ENCODE data around the gene FAT1. TPM values are rescaled to one million over a fixed set of nuclear protein-coding genes. Genes with fewer than 3 reads are reported as not detected.

FAT1 gene
- total and polyA plus RNA-seq, 9 of the 15 experiments (the other 6 are each of a cell fraction or from before 2014, with no cell fraction given) = 6.0 to 38.4 (median 21.4) TPM

DNA sequence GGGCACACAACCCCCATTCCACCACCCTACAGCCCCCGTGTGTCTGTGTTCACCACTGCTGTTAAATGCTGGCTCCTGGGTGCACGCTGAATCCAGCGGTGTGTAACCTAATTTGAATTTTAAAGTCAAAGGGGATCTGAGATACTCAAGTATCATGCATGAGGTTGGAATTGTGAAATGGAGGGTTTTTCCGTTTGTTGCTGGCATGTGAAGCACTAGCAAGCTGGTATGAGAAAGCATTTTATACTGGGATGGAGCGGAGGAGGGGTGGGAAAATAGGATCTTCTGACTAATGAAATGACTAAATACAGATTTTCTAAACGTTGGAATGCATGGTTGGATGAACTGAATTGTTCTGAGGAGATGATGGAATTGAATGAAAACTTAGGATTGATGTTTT is 36.9 kb upstream of the FAT1 start:
- Histone ChIP-seq H4K20me1 (replicated peaks; ENCODE audit: control insufficient read depth, insufficient read depth, low read length) (no peaks in the 10 kb centered on the region), H3K36me3 (ENCODE audit: control insufficient read depth, insufficient read depth, low read length) (peaks cover 11% of the 10 kb centered on the region; the same call in 2 of the 3 replicates), H3K9me3 (replicated peaks; ENCODE audit: control insufficient read depth, insufficient read depth, low read depth, low read length) (no peaks in the 10 kb centered on the region), H3K79me2 (ENCODE audit: control insufficient read depth, insufficient read depth, low read length) (peaks cover 56% of the 10 kb centered on the region), H3K4me3 (peak overlapping the region; percentile 50), H3K27ac (ENCODE audit: extremely low read depth, low read depth, low read length) (peak overlapping the region; percentile 89), H3K27me3 (ENCODE audit: control insufficient read depth in 2 of 2, insufficient read depth in 2 of 2, low read length in 2 of 2) (no peaks in the 10 kb centered on the region), H2AFZ (ENCODE audit: low read depth, low read length) (peak overlapping the region; percentile 44; the same call in 1 of the 2 replicates), H3K9ac (ENCODE audit: insufficient read depth in 1 of 2, low read depth in 2 of 2, low read length in 2 of 2) (peak overlapping the region; percentile 67 to 86; a peak in 3 of 4 replicates), H3K4me1 (replicated peaks in 1 of 2; ENCODE audit: control insufficient read depth in 2 of 2, insufficient read depth in 2 of 2, low read length in 2 of 2) (peaks cover under 1 to 4% of the 10 kb centered on the region in 2 experiments; a peak in 3 of 5 replicates), H3K9me1 (ENCODE audit: control insufficient read depth, insufficient read depth, low read length) (no peaks in the 10 kb centered on the region), H3K4me2 (ENCODE audit: insufficient read depth, low read length) (peak overlapping the region; percentile 56)
- no peak for TF ChIP-seq HMG20A (CRISPR knock-in tag; conservative IDR thresholded peaks at IDR 0.05)
- no peak for TF ChIP-seq MTF1 (CRISPR knock-in tag; IDR thresholded peaks at IDR 0.05; ENCODE audit: borderline replicate concordance)
- TF ChIP-seq BACH1 (tag; IDR thresholded peaks at IDR 0.05) = no peak
- no peak for TF ChIP-seq GTF2E2 (tag; IDR thresholded peaks at IDR 0.05)
- no peak for TF ChIP-seq ELF2 (CRISPR knock-in tag; IDR thresholded peaks at IDR 0.05)
- no peak for TF ChIP-seq HOXB6 (CRISPR knock-in tag; IDR thresholded peaks at IDR 0.05; ENCODE audit: borderline replicate concordance)
- no peak for DNase-seq (ENCODE audit: extremely low read depth in 1 of 4, low spot score in 3 of 4)
- 24% methylated on average over 6 of the region's 6 CpGs for whole genome bisulfite sequencing (ENCODE audit: insufficient coverage, low coverage, missing lambda C conversion rate)
- no peak for ATAC-seq
- intact Hi-C loops (cut with micrococcal nuclease) (no loop called here), in situ Hi-C loops (cut with MboI) (no loop called here)
- BruUV-seq (replicated peaks) = no TSS peak
- FAIRE-seq = no peak
- CTCF ChIA-PET (ENCODE audit: low intra/inter-chr PET ratio) = no interaction called here
- POLR2A ChIA-PET = interaction anchor here (1.0 kb wide), 1 partner anchor 15 kb away, joined by 3 read pairs; no protein-coding TSS in a partner anchor

- intact Hi-C loops (cut with micrococcal nuclease) (no loop called here), in situ Hi-C loops (cut with MboI) (no loop called here)
- no peaks in the 10 kb centered on the region for H3K27me3 ChIP-seq (ENCODE audit: control insufficient read depth in 2 of 2, insufficient read depth in 2 of 2, low read length in 2 of 2)
- WGBS (ENCODE audit: insufficient coverage, low coverage, missing lambda C conversion rate) = 55% methylated on average over 10 of the region's 10 CpGs
- H3K4me3 ChIP-seq = peak overlapping the region; percentile 50
- BruUV-seq (replicated peaks) = no TSS peak
- ChIA-PET POLR2A (interaction anchor here (0.6 to 1.0 kb wide), 2 partner anchors 16 to 28 kb away, joined by 3 read pairs; no protein-coding TSS in a partner anchor), CTCF (ENCODE audit: low intra/inter-chr PET ratio) (no interaction called here)
- peak in 2 of 4 experiments; percentile 45 to 55 for DNase-seq (ENCODE audit: extremely low read depth in 1 of 4, low spot score in 3 of 4)
- peak overlapping the region; percentile 49; the same call in 1 of the 2 replicates for H2AFZ ChIP-seq (ENCODE audit: low read depth, low read length)
- FAIRE-seq = no peak
- H3K9ac ChIP-seq (ENCODE audit: insufficient read depth in 1 of 2, low read depth in 2 of 2, low read length in 2 of 2) = peak overlapping the region; percentile 85 to 86; a peak in 3 of 4 replicates
- H3K27ac ChIP-seq (ENCODE audit: extremely low read depth, low read depth, low read length) = peak overlapping the region; percentile 89
- H3K9me1 ChIP-seq (ENCODE audit: control insufficient read depth, insufficient read depth, low read length) = no peaks in the 10 kb centered on the region
- peaks cover 11% of the 10 kb centered on the region; the same call in 2 of the 3 replicates for H3K36me3 ChIP-seq (ENCODE audit: control insufficient read depth, insufficient read depth, low read length)
- no peaks in the 10 kb centered on the region for H3K9me3 ChIP-seq (replicated peaks; ENCODE audit: control insufficient read depth, insufficient read depth, low read depth, low read length)
- ATAC-seq = peak; percentile 72
- peaks cover 60% of the 10 kb centered on the region for H3K79me2 ChIP-seq (ENCODE audit: control insufficient read depth, insufficient read depth, low read length)
- H4K20me1 ChIP-seq (replicated peaks; ENCODE audit: control insufficient read depth, insufficient read depth, low read length) = no peaks in the 10 kb centered on the region
- peak overlapping the region; percentile 56 for H3K4me2 ChIP-seq (ENCODE audit: insufficient read depth, low read length)
- H3K4me1 ChIP-seq (replicated peaks in 1 of 2; ENCODE audit: control insufficient read depth in 2 of 2, insufficient read depth in 2 of 2, low read length in 2 of 2) = no peaks in the 10 kb centered on the region; a peak in 2 of 5 replicates
- TF ChIP-seq YY1 (IDR thresholded peaks at IDR 0.05; ENCODE audit: borderline replicate concordance in 1 of 3, control insufficient read depth in 1 of 3, extremely low read depth in 1 of 3, insufficient read depth in 3 of 3, insufficient read length in 1 of 3, insufficient replicate concordance in 2 of 3, low read depth in 1 of 3, low read length in 2 of 3) = peak in 1 of 3 experiments; percentile 8
- TF ChIP-seq, protein P1, sequence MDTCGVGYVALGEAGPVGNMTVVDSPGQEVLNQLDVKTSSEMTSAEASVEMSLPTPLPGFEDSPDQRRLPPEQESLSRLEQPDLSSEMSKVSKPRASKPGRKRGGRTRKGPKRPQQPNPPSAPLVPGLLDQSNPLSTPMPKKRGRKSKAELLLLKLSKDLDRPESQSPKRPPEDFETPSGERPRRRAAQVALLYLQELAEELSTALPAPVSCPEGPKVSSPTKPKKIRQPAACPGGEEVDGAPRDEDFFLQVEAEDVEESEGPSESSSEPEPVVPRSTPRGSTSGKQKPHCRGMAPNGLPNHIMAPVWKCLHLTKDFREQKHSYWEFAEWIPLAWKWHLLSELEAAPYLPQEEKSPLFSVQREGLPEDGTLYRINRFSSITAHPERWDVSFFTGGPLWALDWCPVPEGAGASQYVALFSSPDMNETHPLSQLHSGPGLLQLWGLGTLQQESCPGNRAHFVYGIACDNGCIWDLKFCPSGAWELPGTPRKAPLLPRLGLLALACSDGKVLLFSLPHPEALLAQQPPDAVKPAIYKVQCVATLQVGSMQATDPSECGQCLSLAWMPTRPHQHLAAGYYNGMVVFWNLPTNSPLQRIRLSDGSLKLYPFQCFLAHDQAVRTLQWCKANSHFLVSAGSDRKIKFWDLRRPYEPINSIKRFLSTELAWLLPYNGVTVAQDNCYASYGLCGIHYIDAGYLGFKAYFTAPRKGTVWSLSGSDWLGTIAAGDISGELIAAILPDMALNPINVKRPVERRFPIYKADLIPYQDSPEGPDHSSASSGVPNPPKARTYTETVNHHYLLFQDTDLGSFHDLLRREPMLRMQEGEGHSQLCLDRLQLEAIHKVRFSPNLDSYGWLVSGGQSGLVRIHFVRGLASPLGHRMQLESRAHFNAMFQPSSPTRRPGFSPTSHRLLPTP (IDR thresholded peaks at IDR 0.05; ENCODE audit: borderline replicate concordance, extremely low read depth, insufficient read length) = no peak
- peak in 1 of 3 experiments; percentile 28; a peak in 2 of 6 replicates for TF ChIP-seq CTCF (IDR thresholded peaks at IDR 0.05 in 2 of 3, conservative IDR thresholded peaks at IDR 0.05 in 1 of 3; ENCODE audit: insufficient read depth in 2 of 3, low read depth in 1 of 3, low read length in 3 of 3)
Measured at GRCh38 chr4:186759990-186760389, 36.3 kb upstream of the FAT1 start.
